SK-N-SH treated with all-trans-retinoic acid at 6 μM for 48 hours (cell line): Measurements from ENCODE around the gene ZNF346.
"Not testable (repeated sequence)": the region's sequence is repeated elsewhere in the genome, so short reads cannot be mapped to it uniquely, and the experiment has no call there.

ENCODE experiments used
- ATAC-seq: fragments of 200-7000 bp; cut with Tn5 transposase; 3 replicates; pipeline ENCODE4 v1.9.1; 2020; ENCODE audit warnings: mild to moderate bottlenecking, moderate library complexity
- ARNTL ChIP-seq: fragments of 450-650 bp; formaldehyde crosslinking; IDR thresholded peaks from 2 replicates; pipeline ENCODE4 v1.5.0; 2020; ENCODE audit warnings: low read depth, mild to moderate bottlenecking, moderate library complexity, borderline replicate concordance
- BACH2 ChIP-seq: fragments of 250-450 bp; sonication (Bioruptor Pico); IDR thresholded peaks from 2 replicates; pipeline ENCODE4 v1.9.0; 2021; ENCODE audit warnings: mild to moderate bottlenecking, borderline replicate concordance
- CSDC2 ChIP-seq: fragments of 250-450 bp; sonication (Bioruptor Pico); IDR thresholded peaks from 2 replicates; pipeline ENCODE4 v1.5.0; 2020; ENCODE audit warnings: mild to moderate bottlenecking, moderate library complexity
- ESRRG ChIP-seq: fragments of 250-450 bp; sonication (Bioruptor Pico); IDR thresholded peaks from 2 replicates; pipeline ENCODE4 v1.6.1; 2021; ENCODE audit warnings: mild to moderate bottlenecking
- GLIS3 ChIP-seq: fragments of 250-450 bp; sonication (Bioruptor Pico); IDR thresholded peaks from 2 replicates; pipeline ENCODE4 v1.5.0; 2020; ENCODE audit warnings: mild to moderate bottlenecking, moderate library complexity
- ISL1 ChIP-seq: fragments of 250-450 bp; sonication (Bioruptor Pico); IDR thresholded peaks from 2 replicates; pipeline ENCODE4 v2.1.2; 2022; ENCODE audit warnings: mild to moderate bottlenecking, moderate library complexity
- OSR1 ChIP-seq: fragments of 250-450 bp; sonication (Bioruptor Pico); IDR thresholded peaks from 2 replicates; pipeline ENCODE4 v1.8.0; 2022; ENCODE audit warnings: moderate library complexity, mild to moderate bottlenecking, inconsistent platforms
- POU6F1 ChIP-seq: fragments of 250-450 bp; sonication (Bioruptor Pico); IDR thresholded peaks from 2 replicates; pipeline ENCODE4 v1.8.0; 2021; ENCODE audit warnings: low read depth, mild to moderate bottlenecking, moderate library complexity, borderline replicate concordance
- PPARA ChIP-seq: fragments of 250-450 bp; sonication (Bioruptor Pico); IDR thresholded peaks from 2 replicates; pipeline ENCODE4 v1.5.0; 2020; ENCODE audit warnings: mild to moderate bottlenecking, borderline replicate concordance
- SNAI2 ChIP-seq: fragments of 250-450 bp; sonication (Bioruptor Pico); IDR thresholded peaks from 2 replicates; pipeline ENCODE4 v1.5.0; 2020; ENCODE audit warnings: mild to moderate bottlenecking, moderate library complexity
- TCF4 ChIP-seq: fragments of 250-450 bp; sonication (Bioruptor Pico); IDR thresholded peaks from 2 replicates; pipeline ENCODE4 v1.8.0; 2021; ENCODE audit warnings: mild to moderate bottlenecking, moderate library complexity, borderline replicate concordance
- TOX ChIP-seq: fragments of 250-450 bp; sonication (Bioruptor Pico); IDR thresholded peaks from 2 replicates; pipeline ENCODE4 v1.8.0; 2021; ENCODE audit warnings: mild to moderate bottlenecking, moderate library complexity, borderline replicate concordance
- TSHZ2 ChIP-seq: fragments of 250-450 bp; sonication (Bioruptor Pico); IDR thresholded peaks from 2 replicates; pipeline ENCODE4 v1.5.0; 2020; ENCODE audit warnings: mild to moderate bottlenecking, moderate library complexity
- ZC3H10 ChIP-seq: fragments of 250-450 bp; sonication (Bioruptor Pico); IDR thresholded peaks from 2 replicates; pipeline ENCODE4 v1.5.1; 2021; ENCODE audit warnings: mild to moderate bottlenecking, moderate library complexity
- ZFP3 ChIP-seq: fragments of 250-450 bp; sonication (Bioruptor Pico); IDR thresholded peaks from 2 replicates; pipeline ENCODE4 v1.5.0; 2020; ENCODE audit warnings: mild to moderate bottlenecking, moderate library complexity
- ZFP30 ChIP-seq: fragments of 450-650 bp; formaldehyde crosslinking; IDR thresholded peaks from 2 replicates; pipeline ENCODE4 v1.5.0; 2022; ENCODE audit warnings: mild to moderate bottlenecking, moderate library complexity
- ZNF565 ChIP-seq: fragments of 450-650 bp; formaldehyde crosslinking; conservative IDR thresholded peaks from 2 replicates; pipeline ENCODE4 v1.5.0; 2020; ENCODE audit warnings: low read depth, mild to moderate bottlenecking, moderate library complexity
- ZNF70 ChIP-seq: fragments of 450-650 bp; formaldehyde crosslinking; IDR thresholded peaks from 2 replicates; pipeline ENCODE4 v1.5.0; 2020; ENCODE audit warnings: mild to moderate bottlenecking, moderate library complexity
- ZNF8 ChIP-seq: fragments of 450-650 bp; formaldehyde crosslinking; IDR thresholded peaks from 2 replicates; pipeline ENCODE4 v1.5.0; 2020; ENCODE audit warnings: mild to moderate bottlenecking, moderate library complexity
- TF ChIP-seq, protein P1 (sequence below): fragments of 250-450 bp; sonication (Bioruptor Pico); IDR thresholded peaks from 2 replicates; pipeline ENCODE4 v1.5.1; 2020; ENCODE audit warnings: low read depth, mild to moderate bottlenecking, moderate library complexity
- TF ChIP-seq, protein P2 (sequence below): fragments of 250-450 bp; sonication (Bioruptor Pico); IDR thresholded peaks from 2 replicates; pipeline ENCODE4 v1.8.0; 2020; ENCODE audit warnings: mild to moderate bottlenecking, moderate library complexity, borderline replicate concordance

ZNF346 gene

GRCh38 chr5:176998828-176999227 lies 23.7 kb upstream of the ZNF346 start:
- TF ChIP-seq OSR1 (CRISPR knock-in tag), result no peak
- TF ChIP-seq, protein P1, sequence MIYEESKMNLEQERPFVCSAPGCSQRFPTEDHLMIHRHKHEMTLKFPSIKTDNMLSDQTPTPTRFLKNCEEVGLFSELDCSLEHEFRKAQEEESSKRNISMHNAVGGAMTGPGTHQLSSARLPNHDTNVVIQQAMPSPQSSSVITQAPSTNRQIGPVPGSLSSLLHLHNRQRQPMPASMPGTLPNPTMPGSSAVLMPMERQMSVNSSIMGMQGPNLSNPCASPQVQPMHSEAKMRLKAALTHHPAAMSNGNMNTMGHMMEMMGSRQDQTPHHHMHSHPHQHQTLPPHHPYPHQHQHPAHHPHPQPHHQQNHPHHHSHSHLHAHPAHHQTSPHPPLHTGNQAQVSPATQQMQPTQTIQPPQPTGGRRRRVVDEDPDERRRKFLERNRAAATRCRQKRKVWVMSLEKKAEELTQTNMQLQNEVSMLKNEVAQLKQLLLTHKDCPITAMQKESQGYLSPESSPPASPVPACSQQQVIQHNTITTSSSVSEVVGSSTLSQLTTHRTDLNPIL (CRISPR knock-in tag), result no peak
- no peak for TF ChIP-seq TSHZ2 (CRISPR knock-in tag)
- TF ChIP-seq ZNF8 (CRISPR knock-in tag), result no peak
- no peak for TF ChIP-seq ZC3H10 (CRISPR knock-in tag)
- TF ChIP-seq ZFP3 (CRISPR knock-in tag), result no peak
- TF ChIP-seq ESRRG (CRISPR knock-in tag), result no peak
- TF ChIP-seq BACH2 (CRISPR knock-in tag), result no peak
- TF ChIP-seq GLIS3 (CRISPR knock-in tag), result no peak
- TF ChIP-seq, all 23 proteins: peak for 0
- ATAC-seq, result no peak

GRCh38 chr5:176999526-176999925 lies 23.0 kb upstream of the ZNF346 start:
- ATAC-seq, result not testable (repeated sequence)

GRCh38 chr5:177003649-177004048 lies 18.8 kb upstream of the ZNF346 start:
- no peak for ATAC-seq

GRCh38 chr5:177004961-177005360 lies 17.5 kb upstream of the ZNF346 start:
- ATAC-seq, result no peak
- no peak for TF ChIP-seq CSDC2 (CRISPR knock-in tag)
- no peak for TF ChIP-seq TCF4 (CRISPR knock-in tag)
- TF ChIP-seq BACH2 (CRISPR knock-in tag), result no peak
- no peak for TF ChIP-seq PPARA
- no peak for TF ChIP-seq ARNTL (CRISPR knock-in tag)
- TF ChIP-seq ZNF565 (CRISPR knock-in tag), result no peak
- no peak for TF ChIP-seq ZNF70 (CRISPR knock-in tag)
- no peak for TF ChIP-seq SNAI2 (CRISPR knock-in tag)
- no peak for TF ChIP-seq POU6F1
- no peak for TF ChIP-seq GLIS3 (CRISPR knock-in tag)
- TF ChIP-seq ISL1 (CRISPR knock-in tag), result no peak
- no peak for TF ChIP-seq ESRRG (CRISPR knock-in tag)
- TF ChIP-seq, protein P2, sequence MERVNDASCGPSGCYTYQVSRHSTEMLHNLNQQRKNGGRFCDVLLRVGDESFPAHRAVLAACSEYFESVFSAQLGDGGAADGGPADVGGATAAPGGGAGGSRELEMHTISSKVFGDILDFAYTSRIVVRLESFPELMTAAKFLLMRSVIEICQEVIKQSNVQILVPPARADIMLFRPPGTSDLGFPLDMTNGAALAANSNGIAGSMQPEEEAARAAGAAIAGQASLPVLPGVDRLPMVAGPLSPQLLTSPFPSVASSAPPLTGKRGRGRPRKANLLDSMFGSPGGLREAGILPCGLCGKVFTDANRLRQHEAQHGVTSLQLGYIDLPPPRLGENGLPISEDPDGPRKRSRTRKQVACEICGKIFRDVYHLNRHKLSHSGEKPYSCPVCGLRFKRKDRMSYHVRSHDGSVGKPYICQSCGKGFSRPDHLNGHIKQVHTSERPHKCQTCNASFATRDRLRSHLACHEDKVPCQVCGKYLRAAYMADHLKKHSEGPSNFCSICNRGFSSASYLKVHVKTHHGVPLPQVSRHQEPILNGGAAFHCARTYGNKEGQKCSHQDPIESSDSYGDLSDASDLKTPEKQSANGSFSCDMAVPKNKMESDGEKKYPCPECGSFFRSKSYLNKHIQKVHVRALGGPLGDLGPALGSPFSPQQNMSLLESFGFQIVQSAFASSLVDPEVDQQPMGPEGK, result no peak
- TF ChIP-seq TSHZ2 (CRISPR knock-in tag), result no peak
- no peak for TF ChIP-seq OSR1 (CRISPR knock-in tag)
- no peak for TF ChIP-seq TOX
- TF ChIP-seq, all 23 proteins: peak for 0

More at GRCh38 chr5:177003649-177004048, 18.8 kb upstream of the ZNF346 start:
- TF ChIP-seq ZNF8 (CRISPR knock-in tag) (no peak), OSR1 (CRISPR knock-in tag) (no peak), ZFP30 (CRISPR knock-in tag) (no peak), ESRRG (CRISPR knock-in tag) (no peak), CSDC2 (CRISPR knock-in tag) (no peak), BACH2 (CRISPR knock-in tag) (no peak), ZFP3 (CRISPR knock-in tag) (no peak)
